Osteoblast (primary cell): ENCODE results near the gene SLC6A13. TPM values are rescaled to one million over a fixed set of nuclear protein-coding genes. Genes with fewer than 3 reads are reported as not detected.

Experiments used
- total RNA-seq: library from RNA; depleted of rRNA; stranded (reverse); fragments of >200 nt; gene quantifications from 2 replicates; pipeline ENCODE4 v1.2.3, GENCODE V29; 2012

The SLC6A13 gene
- total RNA-seq, 1 donor, result not detected

Other genes with a start within 250 kb of the SLC6A13 start
- gene IQSEC3, start 196.1 kb downstream of the SLC6A13 start, total RNA-seq, result 0.36 TPM in 1 of 2 replicates, not detected in the other
- not detected in 2 replicates for gene SLC6A12, start 48.7 kb downstream of the SLC6A13 start, total RNA-seq
- gene KDM5A, start 126.5 kb upstream of the SLC6A13 start, total RNA-seq, result 62.8 and 75.3 TPM in 2 replicates
- gene CCDC77, start 138.8 kb upstream of the SLC6A13 start, total RNA-seq, result 9.0 and 10.6 TPM in 2 replicates
- 0.29 and 0.36 TPM in 2 replicates for gene B4GALNT3, start 197.1 kb upstream of the SLC6A13 start, total RNA-seq